LNCaP clone FGC (cell line): ENCODE measurements around the gene SLC12A6.

Experiments
- DNase-seq: peaks from one replicate; pipeline ENCODE4 v3.0.0-alpha.2; 2011; ENCODE audit warnings: low read depth
- H3K4me3 ChIP-seq: 2 replicates; pipeline ENCODE4 v1.5.1; 2011; ENCODE audit warnings: mild to moderate bottlenecking, low read depth, low read length, control low read depth
- CTCF ChIP-seq: IDR thresholded peaks from 2 replicates; pipeline ENCODE4 v1.5.1; 2012; ENCODE audit warnings: mild to moderate bottlenecking; ENCODE audit not compliant: control insufficient read depth, insufficient read depth; ENCODE audit errors: extremely low read depth

SLC12A6 gene

GRCh38 chr15:34336231-34336990 is 1.2 kb downstream of the SLC12A6 start:
- TF ChIP-seq CTCF, result no peak
- peak overlapping the region; percentile 81; the same call in 1 of the 2 replicates for H3K4me3 ChIP-seq
- DNase-seq, result no peak

- no peak for TF ChIP-seq CTCF
- no peak for DNase-seq
- H3K4me3 ChIP-seq, result no peak overlapping the region
Measured at GRCh38 chr15:34335176-34336032, 2.2 kb downstream of the SLC12A6 start.

GRCh38 chr15:34334672-34335071 is 2.9 kb downstream of the SLC12A6 start:
- H3K4me3 ChIP-seq, result no peak overlapping the region
- no peak for DNase-seq
- no peak for TF ChIP-seq CTCF

DNA sequence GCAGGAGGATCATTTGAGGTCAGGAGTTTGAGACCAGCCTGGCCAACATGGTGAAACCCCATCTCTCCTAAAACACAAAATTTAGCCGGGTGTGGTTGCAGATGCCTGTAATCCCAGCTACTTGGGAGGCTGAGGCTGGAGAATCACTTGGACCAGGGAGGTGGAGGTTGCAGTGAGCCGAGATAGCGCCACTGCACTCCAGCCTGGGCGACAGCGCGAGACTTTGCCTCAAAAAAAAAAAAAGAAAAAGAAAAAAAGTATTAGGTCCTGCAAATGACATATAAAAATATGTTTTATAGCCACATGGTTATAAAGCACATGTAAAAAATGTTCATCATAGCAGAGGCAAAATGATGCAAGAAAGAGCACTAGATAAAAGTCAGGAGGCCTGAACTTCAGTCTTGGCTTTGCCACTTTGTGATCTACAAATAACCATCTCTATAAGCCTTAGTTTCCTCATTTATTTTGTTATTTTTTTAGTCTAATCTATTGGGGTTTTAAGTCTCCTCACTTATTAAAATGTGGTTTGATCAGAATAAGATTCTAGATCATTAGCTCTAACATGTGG is 4.9 kb downstream of the SLC12A6 start:
- H3K4me3 ChIP-seq, result no peak overlapping the region
- TF ChIP-seq CTCF, result no peak
- DNase-seq, result no peak

DNA sequence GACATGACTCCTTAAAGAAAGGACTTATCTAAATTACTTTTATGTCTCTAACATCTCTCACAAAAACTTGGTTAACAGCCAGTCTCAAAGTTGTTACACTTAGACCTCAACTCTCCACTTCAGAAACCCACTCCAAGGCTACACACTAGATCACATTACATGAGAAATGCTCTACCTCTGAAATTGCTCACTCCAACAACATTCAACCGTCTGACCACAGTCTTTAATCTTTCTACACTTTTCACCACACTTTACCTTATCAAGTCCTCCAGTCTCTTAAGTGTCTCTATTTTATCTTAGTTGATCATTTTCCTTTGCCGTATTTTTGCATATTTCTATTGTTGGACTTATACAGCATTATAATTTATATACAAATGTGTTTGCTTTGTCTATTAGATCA is 5.8 kb downstream of the SLC12A6 start:
- TF ChIP-seq CTCF, result no peak
- no peak overlapping the region for H3K4me3 ChIP-seq
- no peak for DNase-seq

DNA sequence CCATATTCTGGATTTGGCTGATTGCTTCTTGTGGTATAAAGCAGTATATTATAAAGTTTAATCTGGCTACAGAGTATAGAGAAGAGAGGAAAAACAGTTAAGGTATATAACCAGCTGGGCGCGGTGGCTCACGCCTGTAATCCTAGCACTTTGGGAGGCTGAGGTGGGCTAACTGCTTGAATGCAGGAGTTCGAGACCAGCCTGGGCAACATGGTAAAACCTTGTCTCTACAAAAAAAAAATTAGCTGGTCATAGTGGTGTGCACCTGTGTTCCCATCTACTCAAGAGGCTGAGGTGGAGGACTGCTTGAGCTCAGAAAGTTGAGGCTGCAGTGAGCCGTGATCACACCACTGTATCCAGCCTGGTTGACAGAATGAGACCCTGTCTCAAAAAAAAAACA is 7.3 kb downstream of the SLC12A6 start:
- TF ChIP-seq CTCF, result no peak
- no peak overlapping the region for H3K4me3 ChIP-seq
- DNase-seq, result no peak
